ENCODE data around the gene VWC2. TPM values are rescaled to one million over a fixed set of nuclear protein-coding genes. Genes with fewer than 3 reads are reported as not detected.

Gene VWC2
- total RNA-seq, 1 donor from 2014 or later = under 0.01 TPM

DNA sequence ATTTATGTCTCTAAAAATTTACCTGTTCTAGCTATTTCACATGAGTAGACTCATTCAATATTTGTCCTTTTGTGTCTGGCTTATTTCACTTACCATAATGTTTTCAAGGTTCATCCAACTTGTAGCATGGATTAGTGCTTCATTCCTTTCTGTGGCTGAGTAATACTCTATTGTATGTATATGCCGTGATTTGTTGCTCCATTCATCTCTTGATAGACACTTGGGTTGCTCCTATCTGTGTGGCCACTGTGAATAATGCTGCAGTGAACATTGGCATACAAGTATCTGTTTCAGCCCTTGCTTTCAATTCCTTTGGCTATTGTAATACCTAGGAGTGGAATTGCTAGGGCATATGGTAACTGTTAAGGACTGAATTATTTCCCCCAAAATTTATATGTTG is 86.9 kb downstream of the VWC2 start:
- H3K27ac ChIP-seq = no peak overlapping the region
- no peaks in the 10 kb centered on the region for H3K4me1 ChIP-seq
- intact Hi-C loops (cut with DNase I) = no loop called here
- H3K4me3 ChIP-seq = no peak overlapping the region
- no peaks in the 10 kb centered on the region for H3K9me3 ChIP-seq
- H3K27me3 ChIP-seq = no peaks in the 10 kb centered on the region
- DNase-seq (ENCODE audit: extremely low spot score in 2 of 2) = no peak
- H3K36me3 ChIP-seq = no peaks in the 10 kb centered on the region
- TF ChIP-seq POLR2AphosphoS5 (IDR thresholded peaks at IDR 0.05; ENCODE audit: insufficient read depth in 1 of 2, low read depth in 1 of 2) = no peak
- no peak for TF ChIP-seq POLR2A (IDR thresholded peaks at IDR 0.05)
- TF ChIP-seq, protein P1, sequence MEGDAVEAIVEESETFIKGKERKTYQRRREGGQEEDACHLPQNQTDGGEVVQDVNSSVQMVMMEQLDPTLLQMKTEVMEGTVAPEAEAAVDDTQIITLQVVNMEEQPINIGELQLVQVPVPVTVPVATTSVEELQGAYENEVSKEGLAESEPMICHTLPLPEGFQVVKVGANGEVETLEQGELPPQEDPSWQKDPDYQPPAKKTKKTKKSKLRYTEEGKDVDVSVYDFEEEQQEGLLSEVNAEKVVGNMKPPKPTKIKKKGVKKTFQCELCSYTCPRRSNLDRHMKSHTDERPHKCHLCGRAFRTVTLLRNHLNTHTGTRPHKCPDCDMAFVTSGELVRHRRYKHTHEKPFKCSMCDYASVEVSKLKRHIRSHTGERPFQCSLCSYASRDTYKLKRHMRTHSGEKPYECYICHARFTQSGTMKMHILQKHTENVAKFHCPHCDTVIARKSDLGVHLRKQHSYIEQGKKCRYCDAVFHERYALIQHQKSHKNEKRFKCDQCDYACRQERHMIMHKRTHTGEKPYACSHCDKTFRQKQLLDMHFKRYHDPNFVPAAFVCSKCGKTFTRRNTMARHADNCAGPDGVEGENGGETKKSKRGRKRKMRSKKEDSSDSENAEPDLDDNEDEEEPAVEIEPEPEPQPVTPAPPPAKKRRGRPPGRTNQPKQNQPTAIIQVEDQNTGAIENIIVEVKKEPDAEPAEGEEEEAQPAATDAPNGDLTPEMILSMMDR (IDR thresholded peaks at IDR 0.05) = no peak

DNA sequence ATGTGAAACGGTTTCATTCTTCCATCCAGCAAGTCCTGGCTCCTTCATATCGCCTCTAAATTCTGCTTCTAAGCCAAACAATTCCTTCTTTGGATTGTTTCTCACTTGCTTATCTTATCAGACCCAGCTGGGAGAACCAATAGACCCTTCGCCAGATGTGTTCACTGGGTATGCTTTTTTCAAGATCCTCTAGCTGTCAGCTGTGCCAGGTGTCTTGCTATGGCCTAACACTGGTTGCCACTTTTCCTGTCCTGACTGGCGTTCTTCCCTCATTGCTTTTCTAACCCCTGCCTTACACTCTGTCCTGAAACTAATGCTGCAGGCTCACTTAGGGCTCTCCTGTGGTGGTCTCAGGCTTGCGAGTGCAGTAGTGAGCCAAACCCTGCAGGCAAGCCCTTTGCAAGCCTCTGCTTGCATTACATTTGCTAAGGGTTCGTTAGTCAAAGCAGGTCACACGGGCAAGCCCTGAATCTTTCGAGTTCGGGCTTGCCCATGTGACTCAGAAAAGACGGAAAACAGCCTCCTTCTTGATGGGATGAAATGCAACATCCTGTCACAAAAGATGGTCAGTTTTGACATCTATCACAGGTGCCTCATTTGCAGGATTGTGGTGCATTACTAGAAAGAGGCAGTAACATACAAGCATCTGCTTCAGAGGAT is 92.8 kb downstream of the VWC2 start:
- H3K4me1 ChIP-seq = peaks cover 7% of the 10 kb centered on the region
- H3K9me3 ChIP-seq = no peaks in the 10 kb centered on the region
- H3K36me3 ChIP-seq = no peaks in the 10 kb centered on the region
- intact Hi-C loops (cut with DNase I) = no loop called here
- no peak overlapping the region for H3K27ac ChIP-seq
- H3K27me3 ChIP-seq = no peaks in the 10 kb centered on the region
- TF ChIP-seq POLR2A (IDR thresholded peaks at IDR 0.05) = no peak
- peak in 1 of 2 donors; percentile 36 for TF ChIP-seq POLR2AphosphoS5 (IDR thresholded peaks at IDR 0.05; ENCODE audit: insufficient read depth in 1 of 2, low read depth in 1 of 2)
- H3K4me3 ChIP-seq = no peak overlapping the region
- DNase-seq (ENCODE audit: extremely low spot score in 2 of 2) = no peak

DNA sequence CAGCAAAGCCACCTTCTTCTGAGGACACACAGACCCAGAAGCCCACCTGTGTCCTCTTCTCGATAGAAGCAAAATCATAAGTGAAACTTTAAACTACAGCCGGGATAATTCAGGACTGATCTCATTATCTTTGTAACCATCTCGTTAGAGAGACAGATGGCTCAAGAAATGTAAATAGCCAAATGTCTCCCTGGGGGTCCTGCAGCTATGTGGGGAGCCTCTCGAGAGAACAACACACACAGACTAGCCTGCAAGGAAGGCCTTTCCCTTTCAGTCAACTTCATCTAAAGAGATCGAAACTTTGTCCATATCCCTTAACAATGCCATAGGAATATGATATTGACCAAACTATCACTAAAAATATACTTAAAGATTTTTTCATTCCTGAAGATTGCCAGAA is 93.5 kb downstream of the VWC2 start:
- Histone ChIP-seq H3K9me3 (no peaks in the 10 kb centered on the region), H3K36me3 (no peaks in the 10 kb centered on the region), H3K4me1 (peaks cover 7% of the 10 kb centered on the region), H3K27ac (no peak overlapping the region), H3K4me3 (no peak overlapping the region), H3K27me3 (no peaks in the 10 kb centered on the region)
- no peak for TF ChIP-seq POLR2A (IDR thresholded peaks at IDR 0.05)
- DNase-seq (ENCODE audit: extremely low spot score in 2 of 2) = no peak
- intact Hi-C loops (cut with DNase I) = no loop called here

DNA sequence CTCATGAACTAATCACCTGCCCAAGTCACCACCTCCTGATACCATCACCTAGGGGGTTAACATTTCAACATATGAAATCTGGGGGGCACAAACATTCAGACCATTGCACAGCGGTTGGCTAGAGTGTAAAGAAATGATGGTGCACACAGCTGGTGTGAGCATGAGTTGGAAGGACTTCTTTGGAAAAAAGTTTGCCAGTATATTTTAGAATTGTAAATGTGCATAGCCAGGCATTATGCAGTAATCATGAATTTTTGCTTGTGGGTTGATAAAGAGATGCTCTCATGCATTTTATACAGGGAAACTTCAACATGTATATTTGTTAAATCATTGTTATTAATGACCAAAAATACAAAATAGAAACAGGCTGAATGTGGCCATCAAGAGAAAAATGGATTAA is 100.0 kb downstream of the VWC2 start:
- no peak for DNase-seq (ENCODE audit: extremely low spot score in 2 of 2)
- no peak overlapping the region for H3K4me3 ChIP-seq
- H3K36me3 ChIP-seq = no peaks in the 10 kb centered on the region
- no peaks in the 10 kb centered on the region for H3K4me1 ChIP-seq
- H3K27me3 ChIP-seq = no peaks in the 10 kb centered on the region
- H3K9me3 ChIP-seq = no peaks in the 10 kb centered on the region
- intact Hi-C loops (cut with DNase I) = no loop called here
- TF ChIP-seq, protein P1 (IDR thresholded peaks at IDR 0.05) = no peak
- TF ChIP-seq POLR2A (IDR thresholded peaks at IDR 0.05) (no peak), POLR2AphosphoS5 (IDR thresholded peaks at IDR 0.05; ENCODE audit: insufficient read depth in 1 of 2, low read depth in 1 of 2) (no peak)
- no peak overlapping the region for H3K27ac ChIP-seq

DNA sequence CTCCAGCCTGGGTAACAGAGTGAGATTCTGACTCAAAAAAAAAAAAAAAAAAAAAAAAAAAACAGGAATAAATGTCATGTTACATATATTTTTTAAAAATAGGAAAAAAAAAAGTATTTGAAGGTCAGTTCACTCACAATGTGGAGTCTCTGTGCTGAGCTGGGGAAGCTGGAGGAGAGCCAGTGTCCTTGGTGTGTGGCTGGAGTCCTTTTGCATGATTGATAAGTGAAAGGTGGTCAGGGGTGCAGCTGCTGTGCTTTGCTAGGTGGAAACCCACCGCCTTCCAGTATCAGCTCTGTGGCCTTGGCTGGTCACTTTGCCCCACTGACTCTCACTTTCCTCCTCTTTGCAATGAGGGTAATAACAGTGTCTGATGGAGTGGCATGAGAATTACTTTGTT is 101.9 kb downstream of the VWC2 start:
- no peaks in the 10 kb centered on the region for H3K36me3 ChIP-seq
- intact Hi-C loops (cut with DNase I) = no loop called here
- TF ChIP-seq, protein P1 (IDR thresholded peaks at IDR 0.05) = no peak
- TF ChIP-seq POLR2A (IDR thresholded peaks at IDR 0.05) = no peak
- TF ChIP-seq POLR2AphosphoS5 (IDR thresholded peaks at IDR 0.05; ENCODE audit: insufficient read depth in 1 of 2, low read depth in 1 of 2) = no peak
- H3K9me3 ChIP-seq = no peaks in the 10 kb centered on the region
- no peak overlapping the region for H3K4me3 ChIP-seq
- H3K27me3 ChIP-seq = no peaks in the 10 kb centered on the region
- H3K4me1 ChIP-seq = no peaks in the 10 kb centered on the region
- H3K27ac ChIP-seq = no peak overlapping the region
- no peak for DNase-seq (ENCODE audit: extremely low spot score in 2 of 2)

DNA sequence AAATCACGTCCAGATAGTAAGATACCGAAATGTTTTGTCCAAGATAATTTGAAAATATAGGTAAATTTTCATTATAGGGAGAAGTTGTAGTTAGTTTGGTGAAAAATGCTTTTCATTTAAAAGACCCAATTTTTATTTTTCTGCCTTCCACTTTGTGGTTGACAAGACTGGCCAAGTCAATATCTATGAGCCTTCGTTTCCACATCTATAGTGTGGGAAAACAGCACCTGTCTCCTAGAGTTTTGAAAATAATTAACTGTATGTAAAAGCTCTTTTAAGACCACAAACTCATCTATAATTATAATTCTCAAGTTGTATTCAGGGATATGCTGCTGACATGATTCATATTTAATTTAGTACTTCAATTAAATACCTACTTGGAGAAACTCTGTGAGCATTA is 102.8 kb downstream of the VWC2 start:
- no peak for TF ChIP-seq POLR2A (IDR thresholded peaks at IDR 0.05)
- TF ChIP-seq, protein P1 (IDR thresholded peaks at IDR 0.05) = no peak
- no peak for TF ChIP-seq POLR2AphosphoS5 (IDR thresholded peaks at IDR 0.05; ENCODE audit: insufficient read depth in 1 of 2, low read depth in 1 of 2)
- Histone ChIP-seq H3K4me3 (no peak overlapping the region), H3K36me3 (no peaks in the 10 kb centered on the region), H3K27me3 (no peaks in the 10 kb centered on the region), H3K27ac (no peak overlapping the region), H3K9me3 (no peaks in the 10 kb centered on the region), H3K4me1 (no peaks in the 10 kb centered on the region)
- no peak for DNase-seq (ENCODE audit: extremely low spot score in 2 of 2)
- intact Hi-C loops (cut with DNase I) = no loop called here
